ENCODE results near the gene RNFT1.
A peak's percentile ranks its signal among the peaks of the same experiment; 100 is the strongest.
"Not testable (repeated sequence)": the region's sequence is repeated elsewhere in the genome, so short reads cannot be mapped to it uniquely, and the experiment has no call there.

The RNFT1 gene, protein sequence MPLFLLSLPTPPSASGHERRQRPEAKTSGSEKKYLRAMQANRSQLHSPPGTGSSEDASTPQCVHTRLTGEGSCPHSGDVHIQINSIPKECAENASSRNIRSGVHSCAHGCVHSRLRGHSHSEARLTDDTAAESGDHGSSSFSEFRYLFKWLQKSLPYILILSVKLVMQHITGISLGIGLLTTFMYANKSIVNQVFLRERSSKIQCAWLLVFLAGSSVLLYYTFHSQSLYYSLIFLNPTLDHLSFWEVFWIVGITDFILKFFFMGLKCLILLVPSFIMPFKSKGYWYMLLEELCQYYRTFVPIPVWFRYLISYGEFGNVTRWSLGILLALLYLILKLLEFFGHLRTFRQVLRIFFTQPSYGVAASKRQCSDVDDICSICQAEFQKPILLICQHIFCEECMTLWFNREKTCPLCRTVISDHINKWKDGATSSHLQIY

DNA sequence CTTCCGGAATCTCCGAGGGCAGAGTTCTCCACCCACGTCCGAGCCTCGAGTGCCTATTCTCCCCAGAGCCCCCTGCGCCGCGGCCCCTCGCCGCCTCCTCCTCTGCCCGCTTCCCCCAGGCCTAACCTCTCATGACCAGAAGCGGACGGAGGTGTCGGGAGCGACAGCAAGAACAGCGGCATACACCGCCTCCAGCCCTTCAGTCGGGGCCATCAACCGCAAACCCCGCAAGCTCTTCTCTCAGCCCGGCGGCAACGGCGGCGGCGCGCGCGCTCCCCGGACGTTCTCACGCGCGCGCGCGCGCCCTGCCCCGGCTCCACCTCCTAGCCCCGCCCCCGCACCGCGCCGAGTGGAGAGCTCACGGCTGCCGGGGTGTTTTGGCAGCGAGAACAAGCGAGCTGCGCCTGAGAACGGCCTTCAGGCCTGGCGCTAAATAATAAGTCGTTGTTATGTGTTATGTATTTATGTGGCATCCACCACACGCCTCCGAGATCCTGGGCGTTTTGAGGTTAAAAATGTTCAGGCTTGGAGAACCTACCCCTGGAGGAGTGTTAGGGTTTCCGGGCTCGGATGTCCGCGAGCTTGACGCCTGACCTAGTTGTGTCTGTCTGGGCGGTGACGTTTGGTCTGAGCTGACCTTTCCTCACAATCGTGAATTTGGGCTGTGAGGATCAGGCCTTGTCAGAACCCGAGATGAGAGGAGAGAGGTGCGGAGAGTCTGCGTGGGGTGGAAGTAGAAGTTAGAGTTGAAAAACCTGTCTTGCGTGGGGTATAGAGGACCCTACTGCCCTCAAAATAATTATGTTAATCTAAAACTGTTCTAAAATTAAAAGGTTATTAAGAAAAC, at the start of gene RNFT1:
Gene RNFT1 (minus strand): TSS at position 259 of the 847 bp plus-strand sequence. CDS start 77 bp downstream, at position 182.
- DNase-seq, result peak; percentile 96

DNA sequence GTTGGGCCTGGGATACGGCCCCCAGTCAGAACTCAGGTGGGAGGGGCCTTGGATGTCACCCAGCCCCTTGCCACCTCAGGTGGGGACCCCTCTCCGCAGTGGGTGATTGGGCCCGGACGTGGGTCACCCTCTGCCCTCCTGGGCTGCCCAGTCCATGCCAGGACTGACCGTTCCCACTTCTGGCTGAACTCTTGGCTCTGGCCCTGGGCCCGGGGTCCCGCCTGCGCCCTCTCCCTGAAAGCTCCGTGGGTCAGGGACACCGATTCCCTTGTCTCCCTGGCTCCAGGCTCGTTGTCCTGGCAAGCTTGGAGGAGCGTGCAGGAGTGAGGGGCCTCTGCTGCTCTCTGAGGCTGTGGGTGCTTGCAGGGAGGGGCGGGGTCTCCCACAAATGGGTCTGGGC, 44.8 kb upstream of the RNFT1 start:
- not testable (repeated sequence) for DNase-seq

DNA sequence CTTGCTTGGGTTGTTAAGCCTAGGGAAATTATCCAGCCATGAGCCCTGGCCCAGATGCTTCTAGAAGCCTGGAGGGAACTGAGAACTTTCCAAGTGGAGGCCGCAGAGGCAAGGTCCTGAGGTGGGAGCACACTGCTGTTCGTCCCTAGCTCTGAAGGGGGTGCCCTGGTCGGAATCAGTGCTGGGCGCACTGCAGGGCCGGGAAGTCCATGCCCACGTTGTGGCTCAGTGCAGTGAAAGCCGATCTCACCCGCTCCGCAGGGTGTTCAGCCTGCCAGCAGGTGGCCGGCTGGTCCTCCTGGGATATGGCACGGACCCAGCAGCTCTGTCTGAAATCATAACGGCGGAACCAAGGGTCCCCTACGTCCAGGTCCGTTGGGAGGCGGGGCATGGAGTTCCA, 43.8 kb upstream of the RNFT1 start:
- not testable (repeated sequence) for DNase-seq

DNA sequence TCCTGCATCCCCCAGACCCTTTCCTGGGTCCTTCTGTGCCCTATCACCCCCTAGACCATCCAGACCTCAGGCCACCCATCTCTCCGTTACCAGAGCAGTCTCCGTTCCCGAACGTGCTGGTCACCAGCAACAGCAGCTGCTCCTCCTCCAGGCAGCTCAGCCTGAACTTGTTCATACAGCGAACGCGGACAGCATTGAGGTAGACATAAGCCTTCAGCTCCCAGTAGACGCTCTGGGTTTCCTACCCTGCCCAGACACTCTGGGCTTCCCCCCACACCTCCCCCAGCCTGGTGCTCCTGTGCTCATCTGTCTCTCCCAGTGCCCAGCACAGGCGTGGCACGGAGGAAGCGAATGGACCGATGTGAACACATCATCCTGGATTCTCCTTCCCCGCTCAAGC, 41.6 kb upstream of the RNFT1 start:
- DNase-seq, result no peak

DNA sequence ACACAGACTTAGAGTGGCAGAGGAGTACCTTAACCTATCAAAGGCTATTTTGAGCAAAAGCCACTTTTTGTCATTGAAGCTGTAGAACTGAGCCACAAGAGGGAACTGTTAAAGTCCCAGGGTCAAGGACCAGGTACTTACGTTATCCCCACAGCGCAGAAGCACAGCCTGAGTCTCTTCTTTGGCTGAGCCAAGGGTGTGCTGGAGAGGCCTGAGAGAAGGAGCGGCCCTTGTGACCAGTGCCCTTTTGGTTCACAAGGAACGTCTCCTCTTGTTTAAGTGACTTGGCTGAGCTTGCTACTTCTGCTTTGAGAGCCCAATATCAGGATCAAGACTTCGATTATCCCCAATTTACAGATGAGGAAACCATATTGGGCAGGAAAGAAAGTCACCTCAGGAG, 40.0 kb upstream of the RNFT1 start:
- DNase-seq, result not testable (repeated sequence)

DNA sequence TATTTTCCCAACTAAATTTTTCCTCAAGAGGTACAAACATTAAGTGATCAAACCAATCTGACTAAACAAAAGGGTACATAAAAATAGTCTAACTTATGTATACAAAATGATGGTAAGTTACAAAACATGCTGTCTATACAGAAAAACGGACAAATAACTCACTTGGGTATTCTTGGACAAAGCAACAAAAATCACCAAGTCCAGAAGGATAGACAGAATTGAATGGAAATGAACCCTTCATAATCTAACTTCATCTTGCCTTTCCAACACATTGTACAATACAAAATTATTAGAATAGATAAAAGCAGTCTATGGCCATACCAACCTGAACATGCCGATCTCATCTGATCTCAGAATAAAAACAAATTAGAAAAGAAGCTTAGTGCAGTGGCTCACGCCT, 37.9 kb upstream of the RNFT1 start:
- not testable (repeated sequence) for DNase-seq

DNA sequence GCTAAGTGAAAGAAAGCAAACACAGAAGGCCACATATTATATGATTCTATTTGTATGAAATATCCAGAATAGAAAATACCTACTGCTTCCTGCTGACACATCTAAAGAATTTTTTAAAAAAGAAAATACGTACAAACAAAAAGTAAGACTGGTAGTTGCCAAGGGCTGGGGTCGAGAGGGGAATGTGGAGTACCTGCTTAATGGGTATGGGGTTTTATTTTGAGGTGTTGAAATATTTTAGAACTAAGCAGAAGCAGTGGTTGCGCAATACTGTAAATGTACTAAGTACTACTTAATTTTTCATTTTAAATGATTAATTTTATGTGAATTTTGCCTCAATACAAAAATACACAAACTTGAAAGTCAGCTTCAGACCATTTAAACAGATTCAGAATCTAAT, 32.1 kb upstream of the RNFT1 start:
- DNase-seq, result not testable (repeated sequence)

DNA sequence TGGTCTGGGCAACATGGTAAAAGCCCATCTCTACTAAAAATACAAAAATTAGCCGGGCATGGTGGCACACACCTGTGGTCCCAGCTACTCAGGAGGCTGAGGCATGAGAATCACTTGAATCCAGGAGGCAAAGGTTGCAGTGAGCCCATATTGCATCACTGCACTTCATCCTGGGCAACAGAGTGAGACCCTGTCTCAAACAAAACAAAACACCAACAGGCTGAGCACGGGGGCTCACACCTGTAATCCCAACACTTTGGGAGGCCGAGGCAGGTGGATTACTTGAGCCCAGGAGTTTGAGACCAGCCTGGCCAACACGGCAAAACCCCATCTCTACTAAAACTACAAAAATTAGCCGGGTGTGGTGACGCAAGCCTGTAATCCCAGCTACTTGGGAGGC, 10.6 kb upstream of the RNFT1 start:
- not testable (repeated sequence) for DNase-seq

DNA sequence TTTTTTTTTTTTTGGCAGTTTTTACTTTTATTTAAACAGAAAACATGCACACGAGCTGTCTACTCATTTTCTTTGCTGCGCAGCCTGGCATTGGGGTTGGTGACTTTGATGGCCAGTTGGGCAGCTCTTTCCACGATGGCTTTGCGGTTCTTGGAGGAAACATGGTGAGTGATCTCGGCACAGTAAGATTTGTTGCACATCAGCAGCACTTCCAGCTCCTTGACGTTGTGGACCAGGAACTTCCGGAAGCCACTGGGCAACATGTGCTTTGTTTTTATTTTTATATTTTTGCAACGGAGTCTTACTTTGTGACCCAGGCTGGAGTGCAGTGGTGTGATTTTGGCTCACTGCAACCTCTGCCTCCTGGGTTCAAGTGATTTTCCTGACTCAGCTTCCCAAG, 8.9 kb upstream of the RNFT1 start:
- DNase-seq, result not testable (repeated sequence)

DNA sequence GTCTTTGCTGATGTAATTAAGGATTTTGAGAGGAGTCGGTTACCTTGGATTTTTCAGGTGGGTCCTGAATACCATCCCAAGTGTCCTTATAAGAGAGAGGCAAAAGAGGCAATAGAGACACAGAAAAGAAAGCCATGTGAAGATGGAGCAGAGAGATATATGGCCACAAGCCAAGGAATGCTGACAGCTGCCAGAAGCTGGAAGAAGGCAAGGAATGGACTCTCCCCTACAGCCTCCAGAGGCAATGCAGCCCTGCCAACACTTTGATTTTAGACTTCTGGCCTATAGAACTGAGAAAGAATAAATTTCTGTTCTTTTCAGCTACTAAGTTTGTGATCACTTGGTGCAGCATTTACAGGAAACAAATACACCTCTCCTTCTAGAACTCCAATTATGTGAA, 8.2 kb upstream of the RNFT1 start:
- DNase-seq, result no peak

DNA sequence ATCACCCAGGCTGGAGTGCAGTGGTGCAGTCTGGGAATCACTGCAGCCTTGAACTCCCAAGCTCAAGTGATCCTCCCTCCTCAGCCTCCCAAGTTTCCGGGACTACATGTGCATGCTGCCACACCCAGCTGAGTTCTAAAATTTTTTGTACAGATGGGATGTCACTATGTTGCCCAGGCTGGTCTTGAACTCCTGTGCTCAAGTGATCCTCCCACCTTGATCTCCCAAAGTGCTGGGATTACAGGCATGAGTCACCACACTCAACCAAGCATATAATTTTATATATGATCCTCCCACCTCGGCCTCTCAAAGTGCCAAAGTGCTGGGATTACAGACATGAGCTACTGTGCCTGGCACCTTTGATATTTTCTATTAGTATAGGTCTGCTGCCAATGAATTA, 7.2 kb upstream of the RNFT1 start:
- DNase-seq, result not testable (repeated sequence)

DNA sequence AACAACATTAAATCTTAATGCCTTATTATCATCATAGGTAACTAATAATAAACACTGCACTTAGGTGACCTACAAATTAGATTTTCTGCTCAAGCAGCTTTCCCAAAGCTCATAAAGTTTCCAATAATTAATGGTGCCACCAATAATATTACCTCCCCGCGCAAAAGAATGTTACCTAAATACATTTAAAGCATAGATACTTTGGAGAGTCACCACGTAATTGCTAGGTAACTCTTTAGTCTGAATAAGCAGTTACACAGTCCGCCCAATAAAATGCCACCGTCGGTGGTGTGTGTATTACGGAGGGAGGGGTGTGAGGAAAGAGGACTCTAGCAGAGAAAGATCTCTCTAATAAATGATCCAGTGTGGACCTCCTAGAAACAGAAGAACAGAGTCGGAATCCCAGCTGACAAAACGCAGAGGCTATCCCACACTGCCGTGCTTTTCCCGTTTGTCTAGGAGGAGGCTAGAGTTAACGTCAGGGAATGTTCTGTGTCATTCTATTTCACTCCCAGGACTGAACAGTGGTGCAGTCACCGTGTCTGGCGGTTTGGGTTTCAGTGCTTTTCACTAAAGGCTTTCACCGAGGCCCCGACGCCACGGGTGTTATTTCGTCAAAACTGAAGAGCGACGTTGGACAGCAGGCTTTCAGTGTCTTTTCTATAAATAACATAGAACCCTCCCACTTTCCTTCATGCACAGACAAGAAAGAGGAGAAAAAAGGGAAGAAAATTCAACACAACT, 630 bp downstream of the RNFT1 start:
- DNase-seq, result no peak

DNA sequence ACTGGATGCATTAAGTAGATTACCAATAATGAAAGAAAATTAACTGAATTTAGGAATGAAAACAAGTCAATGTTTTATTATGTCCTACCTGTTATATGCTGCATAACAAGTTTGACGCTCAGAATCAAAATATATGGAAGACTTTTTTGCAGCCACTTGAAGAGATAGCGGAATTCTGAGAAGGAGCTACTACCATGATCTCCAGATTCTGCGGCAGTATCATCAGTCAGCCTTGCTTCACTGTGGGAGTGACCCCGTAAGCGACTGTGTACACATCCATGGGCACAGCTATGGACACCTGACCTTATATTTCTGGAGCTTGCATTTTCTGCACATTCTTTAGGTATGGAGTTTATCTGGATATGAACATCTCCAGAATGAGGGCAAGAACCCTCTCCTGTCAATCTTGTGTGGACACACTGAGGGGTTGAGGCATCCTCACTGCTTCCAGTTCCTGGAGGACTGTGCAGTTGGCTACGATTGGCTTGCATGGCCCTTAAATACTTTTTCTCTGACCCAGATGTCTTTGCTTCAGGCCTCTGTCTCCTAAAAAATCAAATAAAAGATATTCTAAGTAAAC, 1.7 kb downstream of the RNFT1 start:
- DNase-seq, result no peak

DNA sequence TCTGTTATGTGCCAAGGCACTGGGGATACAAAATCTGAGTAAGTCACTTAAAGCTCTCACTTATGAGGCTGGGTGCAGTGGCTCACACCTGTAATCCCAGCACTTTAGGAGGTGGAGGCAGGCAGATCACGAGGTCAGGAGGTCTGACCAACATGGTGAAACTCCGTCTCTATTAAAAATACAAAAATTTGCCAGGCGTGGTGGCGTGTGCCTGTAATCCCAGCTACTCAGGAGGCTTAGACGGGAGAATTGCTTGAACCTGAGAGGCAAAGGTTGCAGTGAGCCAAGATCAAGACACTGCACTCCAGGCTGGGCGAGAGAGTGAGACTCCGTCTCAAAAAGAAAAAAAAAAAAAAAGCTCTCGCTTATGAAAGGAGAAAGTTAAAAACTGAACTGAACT, 5.0 kb downstream of the RNFT1 start:
- not testable (repeated sequence) for DNase-seq

DNA sequence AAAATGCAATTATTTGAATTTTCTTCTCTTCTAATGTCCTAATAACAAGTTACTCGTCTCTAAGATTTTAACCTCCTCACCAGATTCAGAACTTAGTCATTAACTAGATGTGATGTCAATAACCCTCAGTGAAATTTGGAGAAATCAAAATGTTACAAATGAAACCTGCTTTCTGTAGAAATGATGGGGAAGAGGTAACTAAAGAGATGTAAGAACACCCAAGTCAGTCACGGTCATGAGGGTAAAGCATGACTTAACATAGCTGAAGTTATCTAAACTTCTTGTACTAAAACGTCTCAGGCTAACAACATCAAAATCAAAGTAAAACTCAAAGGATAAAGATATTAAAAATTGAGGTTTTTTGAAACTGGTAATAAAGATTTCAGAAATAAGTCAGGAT, 9.7 kb downstream of the RNFT1 start:
- no peak for DNase-seq

DNA sequence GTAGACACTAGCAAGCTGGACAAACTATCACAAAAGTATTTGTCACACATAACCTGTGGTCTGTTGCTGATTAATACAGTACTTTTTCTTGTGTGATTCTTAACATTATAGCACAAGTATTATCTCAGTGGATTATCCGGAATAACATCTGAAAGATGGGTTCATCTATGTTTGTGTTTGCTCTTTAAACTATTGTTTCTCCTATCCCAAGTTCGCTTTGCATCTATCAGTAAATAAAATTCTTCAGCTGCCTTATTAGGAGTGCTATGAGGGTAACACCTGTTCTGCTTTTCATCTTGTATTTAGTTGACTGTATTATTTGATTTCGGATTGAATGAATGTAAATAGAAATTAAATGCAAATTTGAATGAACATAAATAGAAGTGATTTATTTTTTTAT, 14.5 kb downstream of the RNFT1 start:
- DNase-seq, result no peak

DNA sequence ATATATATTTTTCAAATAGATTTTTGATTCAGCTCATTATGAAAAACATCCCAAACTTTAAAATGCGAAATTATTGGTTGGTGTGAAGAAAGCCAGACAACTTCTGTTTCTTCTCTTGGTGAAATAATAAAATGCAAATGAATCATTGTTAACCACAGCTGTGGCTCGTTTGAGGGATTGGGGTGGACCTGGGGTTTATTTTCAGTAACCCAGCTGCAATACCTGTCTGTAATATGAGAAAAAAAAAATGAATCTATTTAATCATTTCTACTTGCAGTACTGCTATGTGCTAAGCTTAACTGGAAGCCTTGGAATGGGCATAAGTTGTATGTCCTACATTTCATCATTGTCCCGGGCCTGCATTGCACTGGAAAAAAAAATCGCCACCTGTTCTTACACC, 17.2 kb downstream of the RNFT1 start:
- DNase-seq, result not testable (repeated sequence)

DNA sequence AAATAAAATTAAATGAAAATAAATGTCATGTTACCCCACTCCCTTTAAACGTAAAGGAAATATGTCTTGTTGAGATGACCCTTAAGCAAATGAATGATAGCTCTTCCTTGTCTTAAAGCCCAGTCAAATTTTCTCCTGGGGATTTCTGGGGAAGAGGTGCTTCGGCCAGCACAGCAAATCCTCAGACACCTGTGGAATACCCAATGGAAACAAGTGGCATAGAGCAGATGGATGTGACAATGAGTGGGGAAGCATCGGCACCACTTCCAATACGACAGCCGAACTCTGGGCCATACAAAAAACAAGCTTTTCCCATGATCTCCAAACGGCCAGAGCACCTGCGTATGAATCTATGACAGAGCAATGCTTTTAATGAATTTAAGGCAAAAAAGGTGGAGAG, 18.1 kb downstream of the RNFT1 start:
- DNase-seq, result not testable (repeated sequence)

DNA sequence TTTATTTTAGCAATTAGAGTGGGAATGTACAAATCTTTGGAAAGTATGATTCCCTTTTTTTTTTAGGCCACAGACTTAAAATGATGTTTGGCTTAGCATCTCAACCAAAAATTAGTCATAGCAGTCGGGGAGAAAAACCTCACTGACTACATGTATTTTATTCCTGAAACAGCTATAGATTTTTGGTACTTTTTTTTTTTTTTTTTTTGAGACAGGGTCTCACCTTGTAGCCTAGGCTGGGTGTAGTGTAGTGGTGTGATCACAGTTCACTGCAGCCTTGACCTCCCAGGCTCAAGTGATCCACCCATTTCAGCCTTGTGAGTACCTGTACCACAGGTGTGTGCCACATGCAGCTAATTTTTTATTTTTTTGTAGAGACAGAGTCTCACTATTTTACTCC, 23.4 kb downstream of the RNFT1 start:
- DNase-seq, result no peak

DNA sequence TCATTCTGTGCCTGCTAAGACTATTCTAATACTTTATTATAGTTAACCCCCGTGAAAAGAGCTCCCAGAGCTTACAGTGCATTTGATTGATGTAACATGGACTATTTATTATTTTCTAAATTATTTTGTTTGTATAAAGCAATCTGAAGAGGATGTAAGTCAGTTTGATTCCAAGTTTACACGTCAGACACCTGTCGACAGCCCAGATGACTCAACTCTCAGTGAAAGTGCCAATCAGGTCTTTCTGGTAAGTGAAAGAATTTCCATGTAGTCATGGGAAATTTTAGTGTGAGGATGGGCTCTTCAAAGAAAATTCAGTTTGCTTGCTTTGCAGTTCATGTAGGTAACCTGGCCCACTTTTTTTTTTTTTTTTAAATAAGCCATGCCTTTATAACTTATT, 23.8 kb downstream of the RNFT1 start:
- not testable (repeated sequence) for DNase-seq

DNA sequence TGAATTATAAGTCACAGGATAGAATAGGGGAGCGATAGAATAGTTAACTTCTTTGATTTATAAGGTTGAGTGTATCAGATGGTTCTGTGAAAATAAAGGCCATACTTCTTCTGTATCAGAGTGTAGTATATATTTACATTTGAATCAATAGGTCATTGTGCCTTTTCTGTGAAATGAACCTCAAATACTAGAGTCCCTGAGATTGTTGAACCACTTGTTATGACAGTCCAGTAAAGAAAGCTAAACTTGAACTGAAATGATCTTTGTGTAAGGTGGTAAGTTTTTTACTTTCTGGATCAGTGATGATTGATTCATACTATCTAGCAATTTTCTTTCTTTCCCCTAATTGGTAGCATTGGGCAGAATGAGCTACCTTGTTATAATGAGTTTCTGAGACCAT, 31.2 kb downstream of the RNFT1 start:
- not testable (repeated sequence) for DNase-seq

DNA sequence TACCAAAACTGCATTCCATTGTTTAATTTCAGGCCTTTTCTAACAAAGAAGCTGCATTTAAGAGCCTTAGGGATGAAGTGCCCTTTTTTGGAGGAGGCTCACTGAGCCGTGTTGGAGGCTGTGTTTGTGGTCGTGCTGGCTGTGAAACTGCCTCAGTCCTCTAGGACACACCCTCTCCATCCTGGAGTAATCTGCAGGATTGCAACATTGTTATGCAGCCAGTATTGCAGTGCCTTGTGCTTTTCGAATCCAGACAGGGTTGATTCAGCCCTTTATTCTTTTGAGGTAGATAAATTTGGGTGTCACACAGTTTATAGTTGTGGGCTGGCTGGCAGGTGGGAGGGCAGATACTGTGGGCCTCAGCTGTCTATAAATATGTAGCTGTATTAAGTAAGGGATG, 33.8 kb downstream of the RNFT1 start:
- not testable (repeated sequence) for DNase-seq

DNA sequence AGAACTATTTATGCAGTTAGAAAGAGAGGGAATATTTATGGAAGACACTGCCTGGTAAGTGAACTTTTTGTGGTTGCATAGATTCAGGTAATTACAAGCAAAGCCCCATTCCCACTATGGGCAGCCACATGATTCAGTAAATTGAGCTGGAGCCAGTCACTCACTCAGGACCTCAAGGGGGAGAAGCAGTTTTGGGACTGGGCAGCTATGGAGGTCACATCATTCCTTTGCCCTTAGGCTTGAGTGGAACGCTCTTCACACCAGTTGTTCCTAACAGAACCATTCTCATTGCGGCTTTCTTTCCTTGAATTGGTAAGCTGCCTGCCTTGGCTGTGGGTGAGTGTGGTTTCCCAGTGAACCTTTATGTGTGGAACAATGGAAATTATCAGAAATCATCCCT, 34.4 kb downstream of the RNFT1 start:
- not testable (repeated sequence) for DNase-seq

Data from eye (tissue), 1 donor.